Duodenal mucosa (tissue), 2 donors: ENCODE measurements around the gene SASH1.
"Not testable (repeated sequence)": the region's sequence is repeated elsewhere in the genome, so short reads cannot be mapped to it uniquely, and the experiment has no call there.

ENCODE experiments used
- H3K27ac ChIP-seq: one replicate; pipeline ENCODE4 v1.7.0; 2013; ENCODE audit warnings: low read depth, low read length
- H3K27me3 ChIP-seq, 2 donors: one replicate each; pipeline ENCODE4 v1.7.0; 2013; ENCODE audit warnings: low read length in 2 of 2, control low read depth in 1 of 2; ENCODE audit not compliant: insufficient read depth in 2 of 2, control insufficient read depth in 1 of 2
- H3K36me3 ChIP-seq, 2 donors: one replicate each; pipeline ENCODE4 v1.7.0; 2013; ENCODE audit warnings: low read length in 2 of 2, control low read depth in 1 of 2; ENCODE audit not compliant: insufficient read depth in 2 of 2, control insufficient read depth in 1 of 2
- H3K4me1 ChIP-seq, 2 donors: one replicate each; pipeline ENCODE4 v1.7.0; 2013; ENCODE audit warnings: low read length in 2 of 2, control low read depth in 1 of 2; ENCODE audit not compliant: insufficient read depth in 2 of 2, control insufficient read depth in 1 of 2
- H3K4me3 ChIP-seq, 2 donors: one replicate each; pipeline ENCODE4 v1.7.0; 2013; ENCODE audit warnings: low read length in 2 of 2, low read depth in 1 of 2
- H3K9ac ChIP-seq, 2 donors: one replicate each; pipeline ENCODE4 v1.7.0; 2013; ENCODE audit warnings: low read length in 2 of 2, low read depth in 1 of 2
- H3K9me3 ChIP-seq, 2 donors: one replicate each; pipeline ENCODE4 v1.7.0; 2013; ENCODE audit warnings: low read length in 2 of 2, control low read depth in 1 of 2; ENCODE audit not compliant: control insufficient read depth in 1 of 2

The SASH1 gene

DNA sequence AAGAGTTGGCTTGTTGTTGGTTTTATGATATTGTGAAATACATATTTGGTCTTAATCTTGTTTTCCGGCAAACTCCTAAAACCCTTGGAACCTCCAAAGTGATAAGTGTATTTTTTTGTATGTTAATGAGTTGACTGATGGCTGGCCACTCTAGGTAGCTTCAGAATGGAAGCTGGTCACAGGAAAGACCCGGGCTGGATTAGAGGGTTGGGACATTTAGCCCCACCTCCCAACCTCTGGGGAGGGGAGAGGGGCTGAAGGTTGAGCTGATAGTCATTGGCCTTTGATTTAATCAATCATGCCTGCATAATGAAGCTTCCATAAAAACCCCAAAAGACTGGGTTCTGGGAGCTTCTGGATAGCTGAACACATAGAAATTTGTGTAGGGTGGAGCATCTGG lies 42.7 kb downstream of the SASH1 start:
- H3K27ac ChIP-seq: no peak overlapping the region
- no peaks in the 10 kb centered on the region for H3K27me3 ChIP-seq

DNA sequence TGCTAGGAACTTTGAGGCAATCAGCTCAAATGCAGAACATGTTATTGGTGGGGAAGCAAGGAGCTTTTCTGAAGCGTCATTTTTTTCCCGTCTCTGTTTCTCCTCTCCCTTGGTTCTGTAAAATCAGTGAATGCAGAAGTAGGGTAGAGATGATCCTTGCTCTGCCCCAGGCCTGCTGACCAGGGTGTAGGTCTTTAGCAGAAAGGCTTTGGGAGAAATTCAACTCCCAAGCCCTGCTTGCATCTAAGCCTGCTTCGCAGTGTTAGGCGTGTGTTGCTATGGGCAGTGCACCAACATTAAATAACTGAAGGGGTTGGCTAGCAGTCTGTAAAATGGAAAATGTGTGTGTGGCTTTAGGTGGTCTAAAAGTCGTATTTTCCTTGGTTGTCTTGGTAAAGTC lies 45.9 kb downstream of the SASH1 start:
- Histone ChIP-seq H3K9me3 (no peaks in the 10 kb centered on the region), H3K4me3 (no peak overlapping the region), H3K36me3 (no peaks in the 10 kb centered on the region), H3K27me3 (no peaks in the 10 kb centered on the region), H3K4me1 (peaks cover 0 to 4% of the 10 kb centered on the region in 2 donors), H3K27ac (no peak overlapping the region), H3K9ac (no peak overlapping the region)

More for the DNA sequence above, 42.7 kb downstream of the SASH1 start:
- Histone ChIP-seq H3K4me3 (no peak overlapping the region), H3K4me1 (peaks cover 0 to 4% of the 10 kb centered on the region in 2 donors), H3K9me3 (no peaks in the 10 kb centered on the region), H3K9ac (no peak overlapping the region), H3K36me3 (no peaks in the 10 kb centered on the region)

DNA sequence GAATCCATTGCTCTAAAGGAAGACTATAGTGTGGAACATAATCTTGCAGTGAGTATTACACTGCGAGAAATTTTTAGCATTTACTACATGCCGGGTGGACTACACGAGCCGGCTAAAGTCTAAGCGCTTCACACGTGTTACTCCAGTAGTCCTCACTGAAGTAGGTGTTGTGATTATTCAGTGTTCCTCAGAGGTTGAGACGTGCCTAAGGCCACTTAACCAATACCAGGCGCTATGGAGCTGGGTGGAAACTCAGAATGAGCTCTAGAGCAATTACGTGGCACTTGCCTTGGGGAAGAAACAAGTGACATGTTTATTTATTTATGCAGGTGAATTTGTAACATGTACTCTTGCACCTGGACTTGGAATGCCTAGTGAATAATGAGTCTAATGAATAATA lies 46.4 kb downstream of the SASH1 start:
- H3K27ac ChIP-seq: no peak overlapping the region
- no peaks in the 10 kb centered on the region for H3K27me3 ChIP-seq
- no peak overlapping the region for H3K4me3 ChIP-seq
- peaks cover 0 to 4% of the 10 kb centered on the region in 2 donors for H3K4me1 ChIP-seq
- H3K9ac ChIP-seq: no peak overlapping the region
- H3K36me3 ChIP-seq: no peaks in the 10 kb centered on the region
- H3K9me3 ChIP-seq: no peaks in the 10 kb centered on the region

DNA sequence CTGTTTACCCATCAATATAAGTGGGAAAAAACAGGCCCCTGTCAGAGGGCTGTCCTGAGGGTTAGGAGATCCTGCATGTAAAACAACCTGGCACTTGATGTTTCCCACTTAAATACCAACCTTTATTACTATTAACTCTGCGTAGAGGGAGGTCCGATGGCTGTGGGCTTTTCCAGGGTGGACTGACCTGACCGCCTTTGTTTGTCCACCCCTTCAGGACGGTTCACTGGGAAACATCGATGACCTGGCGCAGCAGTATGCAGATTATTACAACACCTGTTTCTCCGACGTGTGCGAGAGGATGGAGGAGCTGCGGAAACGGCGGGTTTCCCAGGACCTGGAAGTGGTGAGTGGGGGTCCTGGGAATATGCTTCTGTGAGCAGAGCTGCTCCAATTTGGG lies 47.3 kb downstream of the SASH1 start:
- Histone ChIP-seq H3K9ac (no peak overlapping the region), H3K9me3 (no peaks in the 10 kb centered on the region), H3K27ac (no peak overlapping the region), H3K27me3 (no peaks in the 10 kb centered on the region), H3K36me3 (no peaks in the 10 kb centered on the region), H3K4me1 (peaks cover 0 to 4% of the 10 kb centered on the region in 2 donors), H3K4me3 (no peak overlapping the region)

DNA sequence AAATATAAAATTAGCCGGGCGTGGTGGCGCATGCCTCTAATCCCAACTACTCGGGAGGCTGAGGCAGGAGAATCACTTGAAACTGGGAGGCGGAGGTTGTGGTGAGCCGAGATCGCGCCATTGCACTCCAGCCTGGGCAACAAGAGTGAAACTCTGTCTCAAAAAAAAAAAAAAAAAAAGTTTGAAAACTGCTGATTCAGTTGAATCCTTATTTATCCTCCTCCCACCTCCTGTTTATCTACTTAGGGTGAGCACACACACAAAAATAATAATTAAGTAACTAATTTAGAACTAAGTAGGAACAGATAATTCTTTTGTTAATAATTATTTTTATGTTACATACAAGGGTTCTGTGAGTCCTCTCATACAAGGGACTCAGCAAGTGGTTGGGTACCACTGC lies 49.5 kb downstream of the SASH1 start:
- not testable (repeated sequence) for H3K4me1 ChIP-seq, H3K27me3 ChIP-seq, H3K4me3 ChIP-seq, H3K27ac ChIP-seq, H3K9ac ChIP-seq, H3K36me3 ChIP-seq, H3K9me3 ChIP-seq

DNA sequence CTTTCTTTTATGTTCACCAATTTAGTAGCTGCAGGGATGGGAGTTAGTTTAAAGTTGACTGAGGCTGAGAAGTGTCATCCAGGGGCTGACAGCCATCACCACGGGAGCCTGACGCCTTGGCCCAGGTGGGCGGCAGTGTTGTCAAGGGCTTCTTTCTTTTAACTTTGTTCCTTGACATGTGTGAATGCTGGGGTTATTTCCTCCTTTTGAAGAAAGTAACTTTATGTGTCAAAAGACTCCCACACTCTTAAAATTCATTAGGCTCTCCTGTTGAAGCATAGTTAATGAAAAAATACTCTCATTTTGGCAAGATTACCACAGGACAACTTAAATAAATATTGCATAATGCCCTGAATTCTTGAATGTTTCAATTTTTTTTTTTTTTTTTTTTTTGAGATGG lies 50.0 kb downstream of the SASH1 start:
- Histone ChIP-seq H3K36me3 (no peaks in the 10 kb centered on the region), H3K4me3 (no peak overlapping the region), H3K27ac (no peak overlapping the region), H3K9me3 (no peaks in the 10 kb centered on the region), H3K4me1 (no peaks in the 10 kb centered on the region), H3K9ac (no peak overlapping the region), H3K27me3 (no peaks in the 10 kb centered on the region)

DNA sequence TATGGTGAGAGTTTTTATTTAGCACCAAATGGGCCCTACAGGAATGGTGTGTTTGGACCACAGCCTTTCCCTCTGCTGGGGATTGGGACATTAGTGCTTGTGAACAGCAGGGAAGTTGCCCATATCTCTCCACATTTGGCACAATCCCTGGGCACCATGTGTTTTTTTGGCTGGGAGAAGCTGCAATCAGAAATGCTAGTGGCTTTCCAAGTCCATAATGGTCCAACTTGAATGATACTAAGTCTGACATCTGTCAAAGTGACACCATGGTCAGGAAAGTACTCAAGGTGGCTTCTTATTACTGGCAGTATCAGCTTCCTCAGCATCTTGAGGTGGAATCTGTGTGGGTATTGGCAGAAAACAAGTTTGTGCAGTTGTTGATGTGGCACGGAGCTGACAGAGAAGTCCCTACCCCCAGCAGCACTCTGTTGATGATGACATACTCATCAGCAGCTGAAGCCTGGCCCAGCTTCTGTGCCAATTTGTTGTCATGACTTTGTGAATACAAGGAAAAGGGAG lies 53.0 kb downstream of the SASH1 start:
- H3K27me3 ChIP-seq: no peaks in the 10 kb centered on the region
- no peaks in the 10 kb centered on the region for H3K4me1 ChIP-seq
- H3K27ac ChIP-seq: no peak overlapping the region
- no peaks in the 10 kb centered on the region for H3K36me3 ChIP-seq
- no peaks in the 10 kb centered on the region for H3K9me3 ChIP-seq
- no peak overlapping the region for H3K4me3 ChIP-seq
- H3K9ac ChIP-seq: no peak overlapping the region

DNA sequence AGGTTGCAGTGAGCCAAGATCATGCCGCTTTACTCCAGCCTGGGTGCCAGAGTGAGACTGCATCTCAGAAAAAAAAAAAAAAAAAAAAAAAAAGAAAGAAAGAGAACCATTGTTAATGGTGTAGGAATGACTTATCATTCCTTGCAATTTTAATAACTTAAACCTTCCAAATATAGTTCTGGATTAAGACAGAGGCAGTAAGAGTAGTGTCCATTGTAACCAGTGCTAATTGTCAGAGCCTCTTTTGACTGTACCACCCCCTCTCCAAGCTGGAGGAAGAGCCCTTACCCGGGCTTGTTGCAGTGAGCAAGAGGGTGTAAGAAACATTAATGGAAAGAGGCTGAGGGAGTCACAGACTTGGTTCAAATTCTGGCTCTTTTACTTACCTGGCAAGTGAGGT lies 53.8 kb downstream of the SASH1 start:
- H3K4me1 ChIP-seq: no peaks in the 10 kb centered on the region
- H3K9me3 ChIP-seq: no peaks in the 10 kb centered on the region
- H3K27me3 ChIP-seq: no peaks in the 10 kb centered on the region
- no peak overlapping the region for H3K27ac ChIP-seq
- no peak overlapping the region for H3K9ac ChIP-seq
- no peak overlapping the region for H3K4me3 ChIP-seq
- no peaks in the 10 kb centered on the region for H3K36me3 ChIP-seq

DNA sequence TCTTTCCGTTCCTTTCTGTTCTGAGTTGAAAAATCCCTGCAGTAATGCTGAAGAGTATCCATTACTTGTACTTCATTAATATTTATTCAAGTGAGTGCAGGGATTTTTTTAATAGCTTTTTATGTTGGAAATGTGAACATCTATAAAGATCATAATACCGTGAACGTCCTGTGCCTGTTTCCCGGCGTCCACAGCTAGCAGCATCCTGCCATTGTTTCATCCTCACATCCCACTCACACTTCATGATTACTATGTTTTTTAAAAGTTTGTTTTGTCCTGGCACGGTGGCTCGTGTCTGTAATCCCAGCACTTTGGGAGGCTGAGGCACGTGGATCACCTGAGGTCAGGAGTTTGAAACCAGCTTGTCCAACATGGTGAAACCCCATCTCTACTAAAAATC lies 54.3 kb downstream of the SASH1 start:
- Histone ChIP-seq H3K4me3 (no peak overlapping the region), H3K9ac (no peak overlapping the region), H3K4me1 (no peaks in the 10 kb centered on the region), H3K36me3 (no peaks in the 10 kb centered on the region), H3K9me3 (no peaks in the 10 kb centered on the region), H3K27me3 (no peaks in the 10 kb centered on the region), H3K27ac (no peak overlapping the region)

DNA sequence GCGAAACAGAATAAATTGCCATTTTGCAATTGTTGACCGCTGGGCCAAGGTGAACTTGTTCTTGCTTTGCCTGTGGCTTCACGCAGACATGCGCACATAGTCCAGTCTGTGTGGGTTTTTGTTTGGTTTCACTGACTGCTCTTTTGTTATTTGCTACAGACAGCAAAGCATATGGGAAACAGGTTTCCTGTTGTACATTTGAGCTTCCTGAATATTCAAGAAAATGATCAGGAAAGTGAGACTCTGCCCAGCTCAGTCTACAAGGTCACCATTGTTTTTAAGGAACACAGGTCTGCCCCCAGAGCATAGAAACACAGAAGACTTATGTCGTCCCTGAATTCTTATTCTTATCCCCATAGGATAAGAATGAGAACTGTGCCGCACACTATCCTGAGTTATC lies 55.6 kb downstream of the SASH1 start:
- H3K4me3 ChIP-seq: no peak overlapping the region
- no peaks in the 10 kb centered on the region for H3K4me1 ChIP-seq
- no peaks in the 10 kb centered on the region for H3K36me3 ChIP-seq
- H3K9ac ChIP-seq: no peak overlapping the region
- no peak overlapping the region for H3K27ac ChIP-seq
- no peaks in the 10 kb centered on the region for H3K27me3 ChIP-seq
- no peaks in the 10 kb centered on the region for H3K9me3 ChIP-seq

DNA sequence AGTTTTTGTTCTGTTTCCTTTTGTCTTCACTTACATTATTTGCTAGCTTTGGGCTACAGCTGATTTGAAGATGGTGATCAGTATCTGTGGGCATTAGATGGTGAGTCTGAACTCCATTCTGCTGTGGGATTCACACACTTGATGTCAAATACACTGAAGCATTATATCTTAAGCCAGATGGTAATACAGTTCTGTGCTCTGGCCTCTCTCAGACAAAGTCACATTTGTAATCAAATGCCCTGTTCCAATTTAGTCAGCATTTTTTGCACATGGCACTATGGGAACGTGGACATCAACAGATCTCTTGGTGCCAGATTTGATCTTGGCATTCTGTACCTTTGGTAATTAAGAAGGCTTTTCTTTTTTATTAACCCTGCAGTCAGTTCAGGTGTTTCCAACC lies 56.0 kb downstream of the SASH1 start:
- no peak overlapping the region for H3K27ac ChIP-seq
- no peaks in the 10 kb centered on the region for H3K9me3 ChIP-seq
- H3K9ac ChIP-seq: no peak overlapping the region
- no peaks in the 10 kb centered on the region for H3K27me3 ChIP-seq
- no peaks in the 10 kb centered on the region for H3K4me1 ChIP-seq
- H3K36me3 ChIP-seq: no peaks in the 10 kb centered on the region
- no peak overlapping the region for H3K4me3 ChIP-seq
